HL-60/S4 treated with phorbol 12-myristate 13-acetate at 8.2 ng/mL for 4 days and 3 days (cell line): Measurements from ENCODE around the gene LCN1.
"Not testable (repeated sequence)": the region's sequence is repeated elsewhere in the genome, so short reads cannot be mapped to it uniquely, and the experiment has no call there.

ENCODE experiments used
- in situ Hi-C: fragments of 300-500 bp; cut with MboI; formaldehyde crosslinking; loops from 2 replicates; pipeline ENCODE4 v1.15.0; 2022; ENCODE audit warnings: low sequenced_read_pairs

LCN1 gene

DNA sequence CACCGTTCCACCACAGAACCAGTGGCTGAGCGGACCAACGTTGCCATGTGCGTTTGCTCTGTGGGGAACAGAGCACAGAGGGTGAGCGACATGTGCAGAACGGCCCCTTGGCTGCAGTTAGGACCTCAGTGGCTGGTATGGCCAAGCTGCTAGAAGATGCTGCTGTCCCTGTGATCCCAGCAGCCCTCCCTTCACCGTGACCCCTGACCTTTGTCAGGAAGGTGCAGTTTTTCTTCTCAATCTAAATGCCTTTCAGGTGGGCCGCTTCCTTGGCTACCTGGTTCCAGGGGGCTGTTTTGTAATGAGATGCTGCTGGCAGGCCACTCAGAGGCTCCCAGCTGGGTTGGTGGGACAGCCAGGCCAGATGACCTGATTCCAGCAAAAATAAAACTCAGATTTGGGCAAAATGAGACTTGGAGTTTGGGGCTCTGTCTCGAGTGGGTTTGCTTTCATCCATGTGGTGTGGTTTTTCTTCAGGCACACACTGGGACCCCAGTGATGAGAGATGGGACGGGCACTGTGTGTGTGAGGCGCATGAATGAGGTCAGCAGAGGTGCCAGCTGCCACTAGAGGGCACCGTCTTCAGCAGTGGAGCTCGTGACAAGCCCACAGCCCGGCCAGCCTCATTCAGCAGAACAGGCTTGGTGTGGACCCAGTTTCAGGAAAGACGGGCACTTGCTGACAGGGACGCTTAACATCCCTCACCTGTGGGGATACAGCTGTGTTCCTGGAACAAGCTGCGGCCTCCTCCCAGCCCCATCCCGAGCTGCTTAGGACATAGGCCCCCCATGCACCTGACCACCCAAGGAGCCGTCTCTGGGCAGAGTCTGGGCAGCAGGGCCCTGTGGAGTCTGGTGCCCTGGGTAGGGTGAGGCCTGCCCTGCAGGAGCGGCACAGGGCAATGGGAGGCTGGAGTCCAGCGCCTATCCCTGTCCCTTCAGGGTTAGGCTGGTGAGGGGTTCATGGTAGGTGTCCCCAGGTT lies 16.7 kb upstream of the LCN1 start:
- in situ Hi-C loops = no loop called here

- in situ Hi-C loops = no loop called here
Measured at GRCh38 chr9:135505406-135506187, 15.6 kb upstream of the LCN1 start.

GRCh38 chr9:135506327-135507103 lies 14.7 kb upstream of the LCN1 start:
- in situ Hi-C loops = no loop called here

DNA sequence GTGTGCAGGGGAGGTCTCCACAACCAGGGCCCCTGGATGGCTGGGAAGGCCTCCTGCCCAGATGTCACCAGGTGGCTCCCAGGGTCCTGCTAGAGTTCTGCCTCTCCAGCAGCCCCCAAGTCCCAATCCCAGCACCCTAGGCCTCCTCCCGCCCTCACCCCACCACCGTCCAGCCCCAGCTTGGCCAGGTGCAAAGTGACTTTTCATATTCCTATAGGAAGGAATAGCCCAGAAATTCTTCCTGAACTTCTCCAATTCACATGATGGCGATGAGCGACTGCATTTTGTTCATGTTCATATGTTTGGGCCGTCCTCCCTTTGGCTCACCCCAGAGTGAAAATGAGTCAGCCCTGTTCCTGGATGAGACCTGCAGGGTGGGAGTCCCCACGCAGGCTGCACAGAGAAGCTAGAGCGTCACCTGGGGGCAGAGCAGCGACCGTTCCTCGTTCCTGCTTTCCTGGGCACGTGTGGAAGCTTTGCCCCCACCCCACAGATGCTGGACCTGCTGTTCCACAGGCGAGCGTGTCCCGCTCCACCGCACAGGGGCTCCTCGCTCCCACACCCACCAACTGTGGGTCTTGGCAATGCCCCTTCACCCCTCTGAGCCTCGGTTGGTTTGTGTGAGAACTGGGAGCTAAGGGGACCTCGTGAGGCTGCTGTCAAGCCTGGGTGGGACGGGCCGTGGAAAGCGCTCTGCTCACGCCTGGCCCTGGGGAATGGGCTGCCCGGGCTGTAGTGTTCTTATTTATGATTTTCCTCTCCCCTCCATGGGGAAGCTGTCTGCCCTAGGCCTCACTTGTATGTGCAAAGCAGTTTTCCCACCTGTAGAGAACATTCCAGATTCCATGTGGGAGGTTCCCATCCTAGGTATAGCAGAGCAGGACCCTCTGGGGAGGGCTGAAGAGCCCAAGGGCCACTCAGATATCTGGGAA lies 13.9 kb upstream of the LCN1 start:
- in situ Hi-C loops = no loop called here

GRCh38 chr9:135508211-135508820 lies 12.9 kb upstream of the LCN1 start:
- in situ Hi-C loops = no loop called here

DNA sequence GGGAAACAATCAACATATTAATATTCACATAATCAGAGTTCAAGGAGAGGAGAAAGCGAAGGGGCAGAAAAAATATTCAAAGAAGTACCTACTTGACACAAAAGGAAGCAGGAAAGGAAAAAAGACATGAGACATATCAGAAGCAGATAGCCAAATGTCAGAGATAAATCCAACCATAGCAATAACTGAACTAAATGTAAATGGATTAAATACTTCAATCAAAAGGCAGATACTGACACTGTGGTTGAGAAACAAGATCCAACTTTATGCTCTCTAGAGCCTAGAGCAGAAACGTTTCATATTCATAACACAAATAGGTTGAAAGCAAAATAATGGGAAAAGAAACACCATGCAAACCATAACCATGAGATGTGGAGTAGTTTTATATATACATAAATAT lies 11.8 kb upstream of the LCN1 start:
- in situ Hi-C loops = no loop called here

GRCh38 chr9:135512241-135512603 lies 9.0 kb upstream of the LCN1 start:
- in situ Hi-C loops = no loop called here

- in situ Hi-C loops = no loop called here
Measured at GRCh38 chr9:135512904-135513303, 8.3 kb upstream of the LCN1 start.

DNA sequence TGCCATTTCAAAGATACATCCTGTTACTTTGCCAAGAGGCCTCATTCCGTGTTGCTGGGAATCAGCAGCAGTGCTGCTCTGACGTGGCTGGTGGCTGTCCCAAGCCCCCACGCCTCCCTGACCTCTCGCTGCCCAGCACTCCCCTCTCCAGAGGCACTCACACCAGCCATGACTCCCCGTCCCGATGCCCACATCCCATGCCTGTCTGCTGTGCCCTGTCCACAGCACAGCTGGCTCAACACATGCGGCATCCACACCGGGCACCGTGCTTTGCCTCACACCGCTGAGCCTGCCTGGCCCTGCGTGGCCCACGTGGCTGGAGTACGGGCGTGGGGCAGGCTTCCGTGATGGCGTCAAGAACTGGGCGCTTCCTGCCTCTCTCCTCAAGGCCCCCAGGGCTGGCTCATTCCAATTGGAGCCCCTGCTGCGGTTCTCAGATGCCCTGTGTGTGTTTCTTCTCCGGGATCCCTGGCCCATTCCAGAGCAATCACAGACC lies 7.8 kb upstream of the LCN1 start:
- in situ Hi-C loops = no loop called here

DNA sequence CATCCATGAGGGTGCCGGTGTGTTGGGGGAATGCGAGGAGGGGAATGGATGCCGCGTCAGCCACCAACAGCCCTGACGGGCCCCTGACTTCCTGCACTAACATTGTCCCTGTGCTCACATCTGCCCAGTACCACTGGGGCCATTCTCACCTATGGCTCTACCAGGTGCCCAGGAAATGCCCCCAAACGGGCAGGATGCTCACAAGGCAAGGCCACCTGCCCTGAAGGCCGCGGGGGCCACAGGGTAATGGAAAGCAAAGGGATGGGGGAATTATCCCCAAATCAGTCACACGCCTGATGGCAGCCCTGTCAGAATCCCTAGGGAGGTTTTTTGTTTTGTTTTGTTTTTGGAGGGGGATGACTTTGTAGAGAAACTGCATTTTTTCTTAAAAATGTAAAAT lies 7.3 kb upstream of the LCN1 start:
- in situ Hi-C loops = not testable (repeated sequence)

- in situ Hi-C loops = no loop called here
Measured at GRCh38 chr9:135514342-135515082, 6.7 kb upstream of the LCN1 start.

GRCh38 chr9:135515083-135515951 lies 5.9 kb upstream of the LCN1 start:
- in situ Hi-C loops = no loop called here

DNA sequence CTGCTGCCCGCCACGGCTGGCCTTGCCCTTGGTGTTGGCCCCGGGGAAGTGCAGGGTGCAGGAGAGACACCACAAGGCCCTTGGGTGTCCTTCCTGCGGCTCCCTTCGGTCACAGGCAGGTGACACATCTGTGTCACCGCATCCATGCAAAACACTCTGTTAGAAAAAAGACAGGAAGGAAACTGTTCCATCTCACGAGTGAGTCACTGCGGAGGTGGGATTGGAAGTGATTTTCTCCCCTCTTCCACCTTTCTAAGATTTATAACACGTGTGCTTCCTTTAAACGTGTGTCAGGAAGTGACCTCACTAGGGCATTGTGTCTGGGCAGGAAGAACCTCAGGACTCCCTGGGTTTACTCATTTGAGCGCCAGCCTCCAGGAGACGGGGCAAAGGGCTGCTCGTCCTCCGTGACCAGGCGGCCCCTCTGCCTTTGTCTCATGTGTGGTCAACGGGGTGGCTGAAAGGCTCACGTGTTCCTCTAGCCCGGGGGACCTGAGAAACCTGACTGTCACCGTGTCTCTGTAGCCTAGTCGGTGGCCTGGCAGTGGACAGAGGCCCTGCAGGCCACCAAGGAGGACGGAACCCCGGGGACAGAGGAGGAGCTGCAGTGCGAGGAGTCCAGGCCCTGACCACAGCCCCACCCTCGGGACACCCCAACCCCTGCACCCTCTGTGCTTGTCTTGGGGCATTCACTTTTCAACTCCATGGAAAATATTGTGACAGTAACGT lies 4.9 kb upstream of the LCN1 start:
- in situ Hi-C loops = no loop called here

DNA sequence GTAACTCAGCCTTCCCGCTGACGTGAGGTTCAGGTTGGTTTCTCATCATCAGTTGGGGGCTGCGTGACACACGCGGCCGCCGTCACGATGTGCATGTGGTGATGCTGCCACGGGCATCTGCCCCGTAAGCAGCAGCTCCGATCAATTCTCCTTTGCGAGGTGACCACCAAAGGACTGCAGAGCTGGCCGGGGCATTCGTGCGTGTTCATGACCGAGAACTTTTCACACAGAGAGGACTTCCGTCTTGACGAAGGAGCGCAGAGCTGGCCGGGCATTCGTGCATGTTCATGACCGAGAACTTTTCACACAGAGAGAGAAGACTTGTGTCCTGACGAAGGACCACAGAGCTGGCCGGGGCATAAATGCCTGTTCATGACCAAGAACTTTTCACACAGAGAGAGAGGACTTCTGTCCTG lies 3.8 kb upstream of the LCN1 start:
- in situ Hi-C loops = no loop called here

DNA sequence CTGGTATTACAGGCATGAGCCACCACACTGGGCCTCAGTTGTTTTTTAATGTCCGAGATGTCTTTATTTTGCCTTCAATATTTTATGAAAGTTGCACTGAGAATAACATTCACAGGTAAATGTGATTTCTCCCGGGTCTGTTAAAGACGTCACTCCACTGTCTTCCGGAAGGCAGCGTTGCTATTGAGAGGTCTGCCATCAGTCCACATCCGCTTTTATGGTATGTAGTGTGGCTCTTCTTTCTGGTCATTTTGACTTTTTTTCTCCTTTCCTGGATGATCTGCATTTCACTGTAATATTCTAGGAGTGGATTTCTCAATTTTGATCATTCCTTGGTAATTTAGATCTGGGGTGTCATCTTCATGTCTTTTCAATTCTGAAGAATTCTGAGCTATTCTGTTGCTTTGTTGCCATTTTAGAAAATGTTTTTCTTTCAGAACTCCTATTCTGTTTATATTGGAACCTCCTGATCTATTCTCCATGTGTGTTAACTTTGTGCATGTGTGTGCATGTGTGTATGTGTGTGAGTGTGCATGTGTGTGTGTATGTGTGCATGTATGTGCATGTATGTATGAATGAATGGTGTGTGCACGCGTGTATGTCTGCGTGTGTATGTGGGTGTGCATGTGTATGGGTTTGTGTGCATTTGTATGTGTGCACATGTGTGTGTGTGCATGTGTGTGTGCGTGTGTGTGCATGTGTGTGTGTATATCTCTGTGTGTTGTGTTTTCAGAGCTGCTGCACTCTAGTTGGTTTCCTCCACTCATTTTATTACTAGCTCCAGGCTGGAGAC lies 1.9 kb upstream of the LCN1 start:
- in situ Hi-C loops = no loop called here

- in situ Hi-C loops = no loop called here
Measured at GRCh38 chr9:135521608-135522095, 412 bp downstream of the LCN1 start.
